GM12874 (cell line): Measurements from ENCODE around the gene BRD1.

Experiments used
- CTCF ChIP-seq: IDR thresholded peaks from 2 replicates; pipeline ENCODE4 v1.5.1; 2011; ENCODE audit warnings: low read depth, mild to moderate bottlenecking, control low read depth, low read length, moderate library complexity; ENCODE audit not compliant: insufficient read depth

BRD1 gene

GRCh38 chr22:49845241-49845640 is 17.6 kb upstream of the BRD1 start:
- TF ChIP-seq CTCF, result no peak

- TF ChIP-seq CTCF, result no peak
Observed at GRCh38 chr22:49838771-49839717, 11.4 kb upstream of the BRD1 start.

- TF ChIP-seq CTCF, result no peak
Observed at GRCh38 chr22:49833340-49834007, 5.8 kb upstream of the BRD1 start.

- no peak for TF ChIP-seq CTCF
Observed at GRCh38 chr22:49829044-49829853, 1.6 kb upstream of the BRD1 start.

- no peak for TF ChIP-seq CTCF
Observed at GRCh38 chr22:49828599-49828965, 909 bp upstream of the BRD1 start.

GRCh38 chr22:49827271-49827852 is 311 bp downstream of the BRD1 start:
- no peak for TF ChIP-seq CTCF
